ENCODE measurements around the gene TOX2.

The TOX2 gene

DNA sequence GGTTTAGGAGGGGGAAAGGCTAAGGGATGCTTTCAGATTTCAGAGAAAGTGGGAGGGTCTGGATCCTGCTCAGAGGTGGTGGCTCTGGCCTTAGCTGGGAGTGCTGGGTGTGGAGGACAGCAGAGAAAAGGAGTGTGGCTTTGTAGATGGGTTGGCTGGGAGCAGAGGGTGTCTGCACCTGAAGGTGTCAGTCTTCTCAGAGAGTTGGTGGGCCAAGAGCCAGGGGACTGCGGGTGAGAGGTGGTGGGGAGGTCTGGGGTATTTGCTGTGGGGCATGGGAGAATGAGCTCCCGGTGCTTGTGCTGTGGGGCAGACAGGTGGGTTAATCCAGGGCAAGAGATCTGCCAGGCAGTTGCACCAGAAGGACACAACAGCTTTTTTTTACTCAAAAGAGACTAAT lies 67.4 kb downstream of the TOX2 start:
- no peak for DNase-seq

DNA sequence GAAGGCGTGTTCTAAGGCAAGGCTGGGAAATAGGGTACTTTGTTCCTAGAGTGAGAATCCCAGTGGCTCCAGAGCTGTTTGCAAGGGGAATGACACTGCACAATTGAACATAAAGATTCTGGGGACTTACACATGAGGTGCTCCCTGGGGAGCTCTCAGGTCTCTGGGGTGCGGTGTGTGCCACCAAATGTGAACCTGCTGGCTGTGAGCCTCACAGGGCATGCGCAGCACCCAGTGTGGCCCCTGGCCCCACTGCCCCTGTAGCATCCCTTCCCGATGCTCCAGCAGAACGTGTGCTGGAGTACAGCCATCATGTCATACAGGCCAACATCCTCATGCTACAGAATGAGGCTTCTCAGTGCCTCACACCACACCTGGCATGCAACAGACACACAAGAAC lies 68.2 kb downstream of the TOX2 start:
- no peak for DNase-seq

DNA sequence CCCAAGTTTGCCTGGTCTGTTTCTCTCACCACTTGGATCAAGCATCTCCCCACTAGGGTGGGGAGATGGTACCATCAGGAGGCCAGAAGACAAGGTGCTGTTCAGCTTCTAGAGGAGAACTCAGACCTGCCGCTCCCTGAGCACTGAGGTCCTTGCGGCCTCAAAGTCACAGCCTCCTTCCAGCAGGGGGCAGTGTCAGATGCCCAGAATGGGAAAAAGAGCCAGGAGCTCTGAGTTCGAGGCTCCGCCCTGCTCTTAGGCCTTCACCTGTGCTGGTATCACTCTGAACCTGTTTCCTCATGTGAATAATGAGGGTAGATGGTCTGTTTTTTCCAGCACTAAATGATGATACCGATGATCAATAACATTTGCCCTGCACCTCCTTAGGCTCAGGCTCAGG lies 68.7 kb downstream of the TOX2 start:
- DNase-seq: no peak

DNA sequence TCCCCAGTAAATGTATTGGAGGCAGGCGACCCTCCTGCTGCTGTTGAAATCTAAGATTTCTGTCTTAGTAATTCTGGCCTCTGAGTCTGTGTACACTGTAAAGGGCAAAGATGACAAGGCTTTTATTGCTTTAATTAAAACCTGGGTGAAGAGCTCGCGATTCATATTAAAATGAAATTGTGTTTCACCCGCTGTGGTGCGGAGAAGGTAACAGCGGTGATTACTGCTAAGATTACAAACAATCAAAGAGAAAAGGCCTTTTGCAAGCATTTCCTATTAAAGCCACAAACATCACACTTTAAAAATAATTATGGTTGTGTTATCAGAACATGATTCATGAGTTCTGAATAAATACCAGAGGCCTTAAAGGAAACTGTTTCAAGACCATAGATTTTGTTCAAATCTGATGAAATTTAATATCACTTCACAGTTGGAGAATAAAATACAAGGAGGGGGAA lies 69.3 kb downstream of the TOX2 start:
- DNase-seq: no peak

DNA sequence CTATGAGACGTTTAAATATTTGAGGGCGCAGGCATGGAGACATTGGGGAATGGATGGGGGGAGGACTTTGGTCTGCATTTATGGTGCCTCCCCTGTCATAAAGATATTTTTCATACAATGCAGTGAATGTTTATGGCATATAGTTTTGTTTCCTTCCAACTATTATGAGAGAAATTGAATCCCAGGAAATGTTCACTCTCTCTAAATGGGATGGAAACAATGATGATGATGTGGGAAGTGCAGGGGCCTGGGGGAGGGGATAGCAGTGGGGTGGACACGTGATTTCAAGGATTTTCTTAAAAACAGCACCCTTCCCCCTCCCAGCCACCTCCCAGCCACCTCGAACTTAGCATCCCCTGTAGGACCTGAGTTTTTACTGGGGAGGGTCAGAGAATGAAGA lies 69.9 kb downstream of the TOX2 start:
- no peak for DNase-seq

DNA sequence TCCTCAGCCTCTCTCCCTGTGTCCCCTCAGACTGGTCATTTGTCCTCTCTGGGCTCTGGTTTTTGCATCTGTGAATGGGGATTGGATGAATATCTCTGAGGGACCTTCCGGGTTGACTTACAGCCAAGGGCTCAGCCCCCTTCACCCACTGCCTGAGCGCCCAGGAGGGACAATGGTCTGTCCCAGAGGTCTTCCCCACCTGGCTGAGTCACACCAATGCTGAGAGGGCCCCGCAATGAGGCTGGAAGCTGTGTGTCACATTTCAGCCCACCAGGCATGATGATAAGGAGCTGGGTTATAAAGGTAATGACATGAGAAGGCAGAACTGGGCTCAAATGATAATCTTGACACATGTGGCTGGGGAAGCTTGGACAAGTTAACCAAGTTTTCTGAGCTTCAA lies 70.5 kb downstream of the TOX2 start:
- no peak for DNase-seq

DNA sequence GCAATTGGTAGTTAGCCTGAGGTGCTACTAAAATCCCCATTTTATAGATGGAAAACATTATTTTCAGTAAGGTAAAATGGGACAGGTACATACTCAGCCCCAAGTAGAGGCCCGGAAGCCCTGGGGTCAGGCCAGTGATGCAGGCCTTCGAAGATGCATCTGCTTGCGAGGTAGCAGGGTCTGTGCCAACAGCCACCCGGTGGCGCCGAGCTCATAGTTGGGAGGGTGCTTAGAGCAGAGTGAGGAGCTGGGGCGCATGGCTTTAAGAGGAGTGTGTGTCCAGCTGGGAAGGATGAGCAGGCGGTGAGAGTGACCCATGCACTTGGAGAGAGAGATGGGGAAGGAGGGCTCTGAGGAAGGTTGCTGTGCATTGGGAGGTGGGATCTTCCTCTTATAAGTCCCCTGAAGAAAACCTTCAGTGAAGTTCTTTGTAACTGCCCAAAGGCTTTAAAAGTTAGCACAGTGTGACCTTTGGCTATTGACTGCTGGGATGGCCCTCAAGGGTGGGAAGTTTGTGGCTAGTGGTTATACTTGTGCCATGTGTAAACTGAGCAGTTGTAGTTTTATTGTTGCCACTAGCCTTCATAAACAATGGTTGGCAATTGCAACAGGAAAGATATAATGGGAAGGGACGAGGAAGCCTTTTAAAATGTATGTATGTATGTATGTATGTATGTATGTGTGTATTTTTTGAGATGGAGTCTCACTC lies 71.1 kb downstream of the TOX2 start:
- no peak for DNase-seq

DNA sequence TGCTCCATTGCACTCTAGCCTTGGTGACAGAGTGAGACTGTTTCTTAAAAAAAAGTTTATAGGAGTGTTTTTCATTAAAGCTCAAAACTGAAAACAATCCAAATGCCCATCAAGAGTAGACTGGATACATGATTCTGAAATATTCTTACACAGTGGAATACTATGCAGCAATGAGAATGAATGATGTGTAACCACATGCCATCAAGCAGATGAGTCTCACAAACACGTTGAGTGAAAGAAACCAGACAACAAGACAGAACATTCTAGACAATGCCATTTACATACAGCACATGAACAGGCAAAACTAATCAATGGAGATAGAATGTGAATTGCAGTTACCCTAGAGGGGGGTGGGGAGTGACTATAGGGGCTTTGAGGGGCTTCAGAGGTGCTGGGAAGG lies 72.4 kb downstream of the TOX2 start:
- DNase-seq: no peak

DNA sequence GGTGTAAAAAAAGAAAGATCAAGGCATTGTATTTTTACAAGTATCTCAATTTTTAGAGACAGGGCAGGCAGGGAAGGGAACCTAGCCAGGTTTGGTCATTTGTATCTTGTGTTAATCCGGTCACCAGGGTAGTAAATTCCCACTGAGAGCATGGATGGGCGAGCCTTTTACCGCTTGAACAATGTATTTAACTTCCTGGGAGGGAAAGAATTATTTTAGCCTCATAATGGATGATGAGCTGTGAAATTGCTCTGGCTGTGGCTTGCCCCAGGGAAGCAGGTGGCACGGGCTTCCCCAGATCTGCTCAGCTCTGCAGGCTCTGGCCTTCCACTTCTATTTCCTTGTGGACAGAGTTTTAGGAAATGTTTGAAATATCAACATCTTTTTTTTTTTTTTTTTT lies 72.9 kb downstream of the TOX2 start:
- DNase-seq: no peak

DNA sequence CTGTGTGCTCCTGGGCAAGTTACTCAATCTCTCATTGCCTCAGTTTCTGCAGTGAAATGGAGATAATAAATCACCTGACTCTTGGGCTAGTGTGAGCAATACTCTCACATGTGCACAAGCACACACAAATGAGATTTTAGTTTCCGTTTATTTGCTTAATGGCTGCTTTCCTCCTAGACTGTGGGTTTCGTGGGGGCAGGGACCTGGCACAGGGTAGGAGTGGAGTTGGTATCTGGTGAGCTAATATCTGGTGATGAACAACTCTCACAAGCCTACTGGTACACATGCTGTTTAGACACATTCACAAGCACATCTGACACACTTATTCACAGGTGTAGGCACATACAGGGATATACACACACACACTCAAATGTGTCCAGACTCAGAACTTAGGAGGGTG lies 73.8 kb downstream of the TOX2 start:
- no peak for DNase-seq

DNA sequence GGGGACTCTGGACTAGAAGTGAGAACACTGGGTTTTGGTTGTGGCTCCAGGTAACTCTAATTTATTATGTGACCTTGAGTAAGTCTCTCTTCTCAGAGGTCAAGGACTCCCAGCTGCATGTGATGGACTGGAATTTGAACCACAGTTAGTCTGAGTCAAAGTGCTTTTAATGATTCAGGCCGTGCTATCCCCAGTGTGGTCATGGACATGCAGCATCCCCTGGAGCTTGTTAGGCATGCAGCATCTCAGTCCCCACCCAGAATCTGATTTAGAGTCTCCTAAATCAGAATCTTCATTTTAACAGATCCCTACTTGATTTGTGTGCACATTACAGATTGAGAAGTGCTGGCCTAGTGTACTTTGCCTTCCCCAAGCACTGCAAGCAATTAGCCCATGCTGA lies 74.2 kb downstream of the TOX2 start:
- DNase-seq: no peak

DNA sequence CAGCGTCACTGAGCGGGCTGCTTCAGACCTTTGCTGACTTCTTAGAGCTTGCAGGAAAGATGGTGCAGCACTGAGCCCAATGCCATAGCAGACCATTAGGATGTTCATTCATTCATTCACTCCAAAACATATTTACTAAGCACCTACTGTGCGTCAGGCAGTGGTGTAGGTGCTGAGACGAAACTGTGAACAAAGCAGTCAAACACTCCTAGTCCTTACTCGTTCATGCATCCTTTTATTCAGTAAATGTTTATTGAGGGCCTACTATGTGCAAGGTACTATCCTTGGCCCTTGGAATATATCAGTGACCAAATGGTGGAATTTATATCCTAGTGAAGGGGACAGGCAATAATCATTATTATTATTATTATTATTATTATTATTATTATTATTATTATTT lies 76.6 kb downstream of the TOX2 start:
- DNase-seq: no peak

DNA sequence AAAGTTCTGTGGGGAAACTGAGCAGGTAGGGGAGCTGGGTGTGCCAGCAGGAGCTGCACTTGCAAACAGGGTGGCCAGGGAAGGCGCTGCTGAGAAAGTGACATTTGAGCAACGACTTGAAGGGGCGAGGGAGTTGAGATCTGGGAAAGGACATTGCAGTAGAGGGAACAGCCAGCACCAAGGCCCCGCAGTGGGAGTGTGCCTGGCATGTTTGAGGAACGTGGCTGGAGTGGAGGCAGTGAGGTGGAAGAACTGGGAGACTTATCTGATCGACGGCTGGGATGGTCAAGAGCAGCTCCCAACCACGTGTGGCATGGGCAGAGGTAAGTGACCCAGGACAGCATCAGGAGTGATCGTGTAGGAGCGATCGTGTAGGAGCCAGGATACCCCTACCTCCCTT lies 77.3 kb downstream of the TOX2 start:
- DNase-seq: no peak

DNA sequence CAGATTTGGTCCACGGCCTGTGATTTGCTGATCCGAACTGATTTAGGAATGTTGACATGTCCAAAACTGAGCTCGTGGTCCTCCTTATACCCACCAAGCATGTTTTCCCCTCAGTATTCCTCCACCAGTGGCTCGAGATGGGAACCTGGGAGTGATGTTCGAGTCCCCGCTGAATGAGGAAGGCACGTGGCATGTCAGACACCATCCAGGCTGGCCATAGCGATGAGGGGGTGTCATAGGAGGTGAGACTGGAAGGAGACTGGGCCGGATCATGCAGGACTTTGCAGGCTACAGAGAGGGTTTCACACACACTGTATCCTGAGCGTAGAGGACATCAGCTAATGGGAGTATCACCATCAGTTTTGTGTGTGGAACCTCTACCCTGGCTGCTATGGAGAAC lies 78.2 kb downstream of the TOX2 start:
- no peak for DNase-seq

DNA sequence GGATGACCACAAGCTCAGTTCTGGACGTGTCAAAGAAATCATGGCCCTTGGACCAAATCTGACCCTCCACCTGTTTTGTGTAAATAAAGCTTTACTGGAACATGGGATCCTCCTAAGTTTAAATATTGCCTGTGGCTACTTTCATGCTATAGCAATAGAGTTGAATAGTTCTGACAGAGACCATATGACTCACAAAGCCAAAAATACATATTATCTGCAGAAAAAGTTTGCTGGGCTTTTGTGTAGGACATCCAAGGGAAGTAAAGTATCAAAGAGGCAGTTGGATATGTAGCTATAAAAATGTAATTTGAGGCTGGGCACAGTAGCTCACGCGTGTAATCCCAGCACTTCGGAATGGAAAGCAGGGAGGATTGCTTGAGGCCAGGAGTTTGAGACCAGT lies 78.9 kb downstream of the TOX2 start:
- DNase-seq: no peak

DNA sequence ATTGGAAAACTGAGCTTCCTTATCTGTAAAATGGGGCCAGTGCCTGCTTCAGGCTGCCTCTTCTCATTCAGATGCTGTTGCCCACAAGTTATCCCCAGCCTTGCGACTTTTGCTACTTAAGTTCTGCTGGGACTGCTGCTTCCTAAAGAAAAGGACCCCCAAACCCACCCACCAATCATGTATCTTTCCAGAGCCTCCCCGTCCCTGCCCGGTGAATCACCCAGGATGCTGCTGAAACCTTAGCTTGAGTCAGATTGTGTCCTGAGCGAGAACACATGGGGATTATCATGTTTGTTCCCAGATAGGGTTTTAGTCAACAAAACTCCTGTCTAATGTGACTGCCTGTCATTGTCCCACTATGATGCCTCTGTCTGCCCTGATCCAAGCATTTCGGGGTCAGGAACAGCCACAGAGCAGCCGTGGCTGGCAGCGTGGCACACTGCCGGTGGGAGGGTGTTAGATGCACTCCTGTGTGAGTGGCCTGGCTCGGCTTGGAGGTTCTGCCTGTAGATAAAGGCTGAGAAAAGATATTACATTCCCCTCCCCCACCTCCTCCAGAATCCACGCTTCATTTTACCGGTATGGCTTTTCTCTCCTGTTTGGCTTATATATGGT lies 79.9 kb downstream of the TOX2 start:
- DNase-seq: no peak

DNA sequence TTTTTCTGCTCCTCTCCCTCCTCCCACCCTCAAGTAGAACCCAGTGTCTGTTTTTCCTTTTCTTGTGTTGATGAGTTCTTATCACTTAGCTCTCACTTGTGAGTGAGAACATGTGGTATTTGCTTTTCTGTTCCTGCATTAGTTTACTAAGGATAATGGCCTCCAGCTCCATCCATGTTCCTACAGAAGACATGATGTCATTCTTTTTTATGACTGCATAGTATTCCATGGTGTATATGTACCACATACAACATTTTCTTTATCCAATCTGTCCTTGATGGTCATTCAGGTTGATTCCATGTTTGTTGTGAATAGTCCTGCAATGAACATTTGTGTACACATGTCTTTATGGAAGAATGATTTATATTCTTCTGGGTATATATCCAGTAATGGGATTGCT lies 81.0 kb downstream of the TOX2 start:
- no peak for DNase-seq

DNA sequence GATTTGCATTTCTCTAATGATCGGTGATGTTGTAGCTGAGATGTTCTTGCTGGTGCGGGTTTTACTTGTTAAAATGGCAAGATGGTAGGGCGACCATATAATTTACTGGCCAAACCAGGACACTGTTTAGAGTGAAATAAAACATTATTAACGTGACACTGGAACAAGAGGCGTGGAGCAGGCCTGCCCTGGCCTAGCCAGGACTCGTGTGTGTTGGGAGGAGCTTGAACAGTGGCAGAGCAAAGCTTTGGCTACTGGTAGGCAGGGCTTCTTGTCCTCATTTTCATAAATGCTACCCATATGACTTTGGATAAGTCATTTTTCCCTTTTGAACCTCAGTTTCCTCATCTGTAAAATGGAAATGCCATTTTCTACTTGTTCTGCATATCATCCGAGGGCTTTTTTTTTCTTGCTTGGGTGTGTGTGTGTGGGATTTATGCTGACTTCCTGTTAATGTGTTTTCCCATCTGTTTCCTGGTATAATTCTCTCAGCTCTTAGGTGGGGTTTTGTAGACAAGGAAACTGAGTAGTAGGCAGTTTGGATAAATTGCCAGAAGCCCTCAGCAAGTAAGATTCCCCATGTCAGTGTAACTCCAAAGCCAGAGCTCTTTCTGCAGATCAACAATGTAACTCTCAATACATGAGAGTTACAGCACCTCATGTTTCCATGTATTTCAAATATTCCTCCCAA lies 81.7 kb downstream of the TOX2 start:
- no peak for DNase-seq

DNA sequence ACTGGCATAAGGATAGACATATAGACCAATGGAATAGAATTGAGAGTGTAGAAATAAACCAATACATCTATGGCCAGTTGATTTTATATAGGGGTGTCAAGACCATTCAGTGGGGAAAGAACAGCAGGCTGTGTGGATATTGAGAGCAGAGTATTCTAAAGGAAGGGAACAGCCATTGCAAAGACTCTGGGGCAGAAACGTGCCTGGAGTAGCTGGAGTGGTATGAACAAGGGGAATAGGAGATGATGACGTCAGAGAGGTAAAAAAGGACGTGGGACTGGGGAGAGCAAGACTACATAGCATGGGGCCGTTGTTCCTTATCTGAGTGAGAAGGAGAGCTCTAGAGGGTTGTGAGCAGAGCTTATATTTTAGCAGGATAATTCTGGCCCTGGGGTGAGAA lies 85.2 kb downstream of the TOX2 start:
- no peak for DNase-seq

DNA sequence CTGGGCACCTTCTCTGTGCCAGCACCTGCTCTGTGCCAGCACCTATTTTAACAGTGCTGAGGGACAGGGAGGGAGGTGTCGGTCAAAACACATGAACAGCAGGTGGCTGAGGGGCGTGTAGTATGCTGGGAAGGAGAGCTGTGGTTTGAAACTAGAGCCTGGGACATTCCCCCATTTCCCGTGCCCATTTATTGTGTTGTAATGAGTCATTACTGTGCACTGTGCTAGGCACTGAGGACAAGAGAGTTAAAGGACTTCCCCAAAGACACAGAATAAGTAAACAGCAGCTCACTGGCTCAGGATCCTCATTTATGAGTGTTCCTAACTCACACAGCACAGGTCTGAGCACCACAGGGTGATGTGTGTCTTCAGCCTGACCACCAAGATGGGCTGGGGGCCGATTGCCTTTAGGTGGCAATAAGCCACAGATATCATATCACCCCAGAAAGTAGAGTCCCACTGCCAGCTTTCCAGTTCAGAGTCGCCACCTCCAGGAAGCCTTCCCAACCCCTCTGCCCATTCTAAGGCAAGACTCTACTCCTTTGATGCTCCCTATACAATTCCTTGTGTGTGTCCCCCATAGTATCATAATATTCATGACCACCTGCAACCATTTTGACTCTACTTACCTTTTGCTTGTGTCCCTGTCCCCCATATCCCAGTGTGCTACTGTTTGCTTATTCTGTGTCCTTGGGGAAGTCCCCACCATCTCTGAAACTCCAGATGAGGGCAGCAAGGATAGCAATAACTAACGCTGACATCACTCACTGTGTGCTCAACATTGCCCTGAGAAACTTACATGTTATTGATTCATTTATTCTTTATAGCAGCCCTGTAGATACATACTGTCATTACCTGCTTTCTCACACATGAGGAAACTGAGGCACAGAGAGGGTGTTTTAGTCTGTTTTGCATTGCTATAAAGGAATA lies 87.3 kb downstream of the TOX2 start:
- DNase-seq: no peak

DNA sequence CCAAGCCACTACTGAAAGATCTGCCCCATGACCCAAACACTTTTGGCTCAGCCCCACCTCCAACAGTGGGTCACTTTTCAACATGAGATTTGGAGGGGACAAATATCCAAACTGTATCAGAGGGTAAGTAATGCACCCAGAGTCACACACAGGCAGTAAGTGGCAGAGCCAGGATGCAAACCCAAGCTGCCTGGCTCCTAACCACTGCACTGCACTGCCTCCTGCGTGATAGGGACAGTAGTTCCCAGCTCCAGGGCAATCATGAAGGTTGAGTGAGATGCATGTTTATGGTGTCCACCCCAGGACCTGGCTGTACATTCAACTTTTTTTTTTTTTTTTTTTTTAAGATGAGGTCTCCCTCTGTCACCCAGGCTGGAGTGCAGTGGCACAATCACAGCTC lies 88.2 kb downstream of the TOX2 start:
- DNase-seq: no peak

DNA sequence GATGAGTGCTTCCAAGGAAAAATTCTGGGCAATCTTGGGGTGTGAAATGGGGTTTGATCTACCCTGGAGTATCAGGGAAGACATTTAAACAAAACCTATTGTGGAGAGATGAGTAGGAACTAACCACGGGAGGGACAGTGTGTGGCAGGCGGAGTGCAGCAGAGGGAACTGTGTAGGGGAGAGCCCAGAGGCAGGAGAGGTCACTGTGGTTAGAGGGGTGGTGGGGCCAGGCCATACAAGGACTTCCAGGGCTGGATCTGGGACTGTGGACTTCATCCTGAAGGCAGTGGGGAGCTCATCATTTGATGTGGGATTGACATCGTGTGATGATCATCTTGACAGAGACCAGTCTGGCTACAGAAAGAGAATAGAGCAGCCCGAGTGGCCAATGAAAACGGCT lies 89.0 kb downstream of the TOX2 start:
- no peak for DNase-seq

DNA sequence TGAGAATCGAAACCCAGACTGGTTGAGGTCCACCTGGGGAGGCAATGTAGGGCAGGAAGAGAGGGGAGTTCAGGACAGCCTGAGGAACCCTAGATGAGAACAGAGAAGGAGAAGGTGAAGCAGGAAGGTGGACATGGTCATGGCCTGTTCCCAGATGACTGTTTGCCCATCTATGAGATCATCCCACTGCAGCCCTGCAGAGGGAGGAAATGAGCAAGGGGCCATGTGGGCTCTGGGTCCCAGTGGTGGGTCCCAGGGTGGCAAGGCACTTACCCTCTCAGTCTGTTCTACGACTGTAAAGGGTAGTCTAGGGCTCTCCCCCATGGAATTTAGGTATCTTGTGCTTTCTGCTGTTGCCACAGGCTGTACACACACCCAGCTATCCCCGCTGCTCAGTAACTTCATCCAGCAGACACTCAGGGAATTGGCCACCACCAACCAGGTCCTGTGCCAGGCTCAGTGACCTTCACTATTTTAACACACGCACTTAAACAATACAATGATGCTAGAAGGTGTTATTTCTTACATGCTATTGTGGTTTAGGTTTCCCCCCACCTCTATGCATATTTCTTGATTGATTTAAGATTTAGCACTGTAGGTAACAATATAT lies 89.8 kb downstream of the TOX2 start:
- no peak for DNase-seq
